IPS DF 4.7 (cell line): ENCODE measurements around the gene GAS7.
A peak's percentile ranks its signal among the peaks of the same experiment; 100 is the strongest.

Experiments
- DNase-seq: peaks from one replicate; pipeline ENCODE4 v3.0.0-alpha.2; 2013; ENCODE audit warnings: low spot score; ENCODE audit errors: extremely low read depth

The GAS7 gene

DNA sequence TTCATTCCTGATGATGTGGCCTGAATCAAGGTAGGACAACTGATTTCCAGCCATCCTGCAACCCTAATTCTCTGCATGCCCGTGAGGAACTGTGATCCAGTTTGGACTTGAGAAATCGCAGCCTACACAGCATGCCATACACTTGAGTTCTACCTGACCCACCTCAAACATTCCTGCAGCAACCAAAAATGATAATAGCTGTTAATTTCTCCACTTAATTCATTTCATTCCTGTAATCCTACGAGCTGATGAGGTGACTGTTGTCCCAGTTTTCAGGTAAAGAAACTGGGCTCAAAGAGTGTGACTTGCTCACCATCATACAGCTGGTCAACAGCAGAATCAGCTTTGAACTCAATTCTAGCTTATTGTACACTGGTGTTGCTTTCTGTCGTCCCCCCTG is 2.2 kb upstream of the GAS7 start:
- DNase-seq, result no peak

GRCh38 chr17:10200016-10200415 is 1.6 kb upstream of the GAS7 start:
- no peak for DNase-seq

DNA sequence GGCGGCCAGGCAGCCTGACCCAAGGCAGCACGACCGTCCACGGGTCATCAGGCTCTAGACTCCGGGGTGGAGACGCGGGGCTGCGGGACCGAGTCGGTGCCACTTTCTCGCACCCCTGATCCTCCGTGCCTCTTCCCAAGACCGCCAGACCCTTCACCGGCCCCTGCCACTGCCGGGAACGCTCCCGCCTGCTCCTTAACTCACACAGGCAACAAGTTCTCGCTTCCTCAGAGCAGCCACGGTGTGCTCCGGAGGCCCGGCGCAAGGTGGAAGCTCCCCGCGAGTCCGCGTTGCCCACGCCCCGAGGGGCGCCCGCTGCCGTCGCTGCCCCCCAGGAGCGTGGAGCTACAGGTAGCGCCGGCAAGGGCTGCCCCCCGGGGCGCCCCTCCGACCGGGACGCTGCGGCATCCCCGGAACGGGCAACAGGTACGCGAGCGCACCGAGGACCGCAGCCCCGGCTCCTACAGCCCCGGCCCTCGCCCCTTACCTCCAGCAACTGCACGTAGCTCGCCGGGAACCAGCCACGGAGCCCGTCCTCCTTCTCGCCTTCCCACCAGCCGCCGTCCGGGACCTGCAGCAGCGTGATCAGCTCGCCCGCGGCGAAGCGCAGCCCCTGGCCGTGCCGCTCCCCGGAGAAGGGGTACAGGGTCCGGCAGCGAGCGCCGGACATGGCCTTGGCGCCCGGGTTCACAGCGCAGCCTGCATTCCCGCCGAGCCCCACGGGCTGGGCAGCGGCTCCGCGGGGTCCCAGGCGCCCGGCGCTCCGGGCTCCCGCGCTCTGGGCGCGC is 491 bp downstream of the GAS7 start:
- no peak for DNase-seq

DNA sequence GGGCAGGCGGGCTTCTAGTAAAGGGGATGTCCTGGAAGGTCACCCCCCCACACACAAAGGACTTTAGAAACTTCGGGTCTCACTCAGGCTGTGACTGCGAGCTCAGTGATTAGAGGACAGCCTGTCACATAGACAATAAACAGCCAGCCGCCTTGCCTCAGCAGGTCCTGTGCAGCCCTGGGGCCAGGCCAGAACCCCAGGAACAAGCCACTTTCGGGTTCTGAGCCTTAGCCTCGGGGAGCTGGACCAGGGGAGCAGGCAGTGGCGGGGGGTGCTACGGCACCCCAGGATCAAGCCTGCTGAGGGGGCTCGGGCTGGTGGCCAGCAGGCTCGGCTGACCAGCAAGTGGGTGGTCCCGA is 1.1 kb downstream of the GAS7 start:
- no peak for DNase-seq

- no peak for DNase-seq
Observed at GRCh38 chr17:10196941-10197340, 1.5 kb downstream of the GAS7 start.

DNA sequence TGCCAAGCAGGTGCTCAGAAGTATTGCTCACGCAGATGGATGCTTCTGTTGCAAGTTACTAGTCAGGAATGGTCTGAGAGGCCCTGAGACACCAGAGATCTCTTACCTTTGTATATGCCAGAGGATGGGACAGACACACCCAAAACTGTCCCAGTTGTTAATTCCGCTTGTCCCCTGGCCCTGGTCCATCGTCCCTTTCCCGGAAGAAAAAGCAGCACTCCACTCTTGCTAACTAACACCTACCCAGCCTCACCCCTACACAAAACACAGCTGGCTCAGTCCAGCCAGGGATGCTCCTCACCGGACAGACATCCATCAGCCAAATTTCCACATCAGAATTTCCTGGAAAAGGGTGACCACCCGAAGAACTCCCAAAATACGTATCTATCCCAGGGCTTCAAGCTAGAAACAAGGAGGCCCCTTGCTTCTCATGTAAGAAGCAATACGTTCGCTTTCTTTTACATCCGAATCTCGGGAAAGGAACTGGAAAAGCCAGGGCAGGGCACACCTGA is 2.0 kb downstream of the GAS7 start:
- no peak for DNase-seq

GRCh38 chr17:10195090-10195805 is 3.2 kb downstream of the GAS7 start:
- DNase-seq, result no peak

DNA sequence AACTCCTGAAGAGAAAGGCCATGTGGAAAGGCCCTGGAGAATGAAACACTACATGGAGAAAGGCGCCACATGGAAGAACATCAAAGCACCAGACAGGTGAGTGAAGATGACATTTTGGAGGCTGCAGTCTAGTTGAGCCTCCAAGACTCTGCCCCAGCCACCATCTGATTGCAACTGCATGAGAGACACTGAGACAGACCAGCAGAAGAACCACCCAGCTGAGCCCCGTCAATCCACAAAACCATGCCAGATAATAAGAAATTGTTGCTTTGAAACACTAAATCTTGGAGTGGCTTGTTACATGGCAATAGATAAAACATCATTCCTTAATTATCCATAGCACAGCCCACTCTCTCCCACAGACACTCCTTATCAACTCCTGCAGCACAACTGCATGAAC is 4.8 kb downstream of the GAS7 start:
- DNase-seq, result no peak

- no peak for DNase-seq
Observed at GRCh38 chr17:10192972-10193371, 5.4 kb downstream of the GAS7 start.

DNA sequence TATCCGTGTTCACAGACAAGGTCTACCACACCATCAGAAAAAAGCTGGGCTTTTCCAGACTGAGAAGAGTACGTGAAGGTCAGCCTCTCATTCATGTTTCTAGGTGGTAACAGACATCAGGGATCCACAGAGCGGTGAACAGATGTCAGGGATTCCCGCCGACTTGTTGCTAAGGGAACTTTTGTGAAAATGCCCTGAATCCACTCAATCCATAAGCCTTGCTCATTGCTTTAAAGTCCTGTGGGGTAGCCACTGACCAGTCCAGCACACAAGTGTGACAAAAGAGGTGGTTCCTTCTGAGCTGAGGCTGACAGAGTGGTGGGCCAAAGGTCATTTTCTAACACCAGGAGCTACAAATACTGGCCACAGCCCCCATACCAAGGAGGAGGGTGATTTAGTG is 5.9 kb downstream of the GAS7 start:
- DNase-seq, result no peak

GRCh38 chr17:10187456-10187855 is 10.9 kb downstream of the GAS7 start:
- no peak for DNase-seq

- no peak for DNase-seq
Observed at GRCh38 chr17:10186771-10187410, 11.5 kb downstream of the GAS7 start.

DNA sequence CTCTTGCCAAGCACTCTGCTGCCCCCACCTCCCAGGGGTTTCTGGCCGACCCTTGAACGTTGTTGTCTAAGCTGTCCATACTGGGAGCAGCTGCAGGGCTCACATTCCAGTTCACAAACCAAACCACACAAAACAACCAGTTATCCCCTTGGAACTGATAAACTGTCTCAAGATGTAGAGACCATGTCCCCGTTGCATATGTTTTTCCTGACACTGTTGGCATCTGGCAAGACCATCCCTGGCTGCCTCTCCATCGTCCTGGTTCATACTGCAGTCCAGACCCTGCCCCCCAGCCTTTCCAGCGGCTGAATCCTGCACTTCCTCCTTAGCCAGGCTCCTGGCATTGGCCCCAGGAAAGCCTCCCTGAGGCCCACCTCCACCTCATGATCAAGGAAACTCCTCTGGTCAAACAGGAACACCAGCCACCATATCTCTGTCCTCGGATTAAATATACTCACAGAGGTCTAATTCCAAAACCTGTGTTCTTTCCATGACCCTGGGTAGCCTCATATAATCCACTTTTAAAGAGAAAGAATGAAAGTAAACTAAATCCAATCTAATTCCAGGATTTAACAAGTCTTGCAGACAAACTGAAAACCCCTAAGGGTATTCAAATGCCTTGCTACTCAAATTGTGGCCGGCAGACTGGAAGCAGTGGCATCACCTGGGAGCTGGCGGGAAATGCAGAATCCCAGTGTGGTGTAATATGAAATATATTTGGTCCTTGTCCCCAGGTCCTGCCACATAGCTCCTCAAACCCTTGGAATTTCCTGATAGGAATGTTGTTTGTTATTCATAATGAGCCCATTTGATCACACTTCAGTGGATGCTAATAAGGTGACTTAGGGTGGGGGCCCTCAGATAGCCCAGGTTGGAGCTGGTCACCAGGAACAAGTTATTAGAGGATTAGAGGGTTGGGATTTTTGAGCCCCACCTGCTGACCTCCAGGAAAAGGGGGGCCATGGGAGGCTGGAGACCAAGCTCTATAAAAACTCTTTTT is 14.2 kb downstream of the GAS7 start:
- no peak for DNase-seq

DNA sequence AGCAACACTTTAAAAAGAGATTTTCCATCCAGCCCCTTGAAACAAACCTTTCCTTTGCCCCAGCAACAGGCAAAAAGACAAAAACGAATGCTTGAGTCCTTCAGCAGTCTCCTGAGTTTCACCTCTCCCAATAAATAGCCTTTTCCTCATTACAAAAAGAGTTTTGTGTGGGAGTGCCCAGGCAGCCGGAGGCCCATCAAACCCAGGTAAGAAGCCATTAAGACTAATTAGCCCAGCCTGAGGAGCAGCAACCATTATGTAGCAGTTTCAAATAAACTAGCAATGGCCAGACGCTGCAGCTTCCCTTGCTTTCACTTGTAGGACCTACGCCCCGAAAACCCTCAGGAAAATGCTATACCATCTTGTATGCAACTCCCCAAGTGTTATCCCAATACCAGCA is 15.6 kb downstream of the GAS7 start:
- DNase-seq, result no peak

DNA sequence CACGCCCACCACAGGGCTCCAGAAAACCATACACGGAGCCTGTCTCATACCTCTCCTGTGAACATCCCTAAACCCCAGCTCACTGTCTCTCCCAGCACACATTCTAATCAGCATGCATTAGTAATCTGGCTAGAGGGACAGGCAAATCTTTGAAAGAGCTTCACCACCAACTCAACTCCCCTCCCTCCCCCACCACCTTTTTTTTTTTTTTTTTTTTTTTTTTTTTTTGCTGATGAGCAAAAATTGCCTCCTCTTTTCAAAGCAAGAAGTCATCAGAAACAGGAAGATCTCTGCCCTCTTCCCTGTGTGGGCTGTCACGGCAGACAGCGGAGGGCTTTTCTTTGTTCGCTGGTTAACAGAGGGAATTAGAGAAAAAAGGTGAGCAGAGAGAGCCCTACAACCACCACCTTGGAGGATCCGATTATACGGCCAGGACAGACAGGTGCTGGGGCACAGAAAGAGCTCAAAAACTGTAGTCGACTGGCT is 19.9 kb downstream of the GAS7 start:
- no peak for DNase-seq

DNA sequence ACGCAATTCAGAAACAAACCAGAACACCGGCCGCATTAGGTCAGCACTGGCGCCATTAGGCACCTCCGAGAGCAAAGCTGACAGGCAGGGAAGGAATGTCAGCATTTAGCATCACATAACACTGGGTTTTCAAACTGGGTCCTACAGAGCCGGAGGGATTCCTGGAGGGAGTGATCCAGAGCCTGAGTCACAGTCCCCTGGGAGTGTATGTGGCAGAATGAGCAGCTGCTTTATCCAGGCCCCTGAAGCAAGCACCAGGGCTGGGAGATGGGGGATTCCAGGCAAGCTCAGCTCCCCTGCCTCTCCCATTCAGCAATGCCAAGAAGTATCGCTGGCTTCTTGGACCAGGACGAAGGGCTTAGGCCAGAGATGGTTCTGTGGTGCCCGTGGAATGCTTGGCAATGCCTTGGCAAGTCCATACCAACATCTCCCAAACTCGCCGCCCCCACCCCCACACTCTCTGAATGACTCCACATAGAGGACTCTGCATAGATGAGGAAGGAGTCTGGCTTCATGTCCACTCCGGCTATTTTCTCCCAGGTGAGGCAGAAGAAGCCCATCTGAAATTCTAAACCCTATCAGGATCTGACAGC is 20.4 kb downstream of the GAS7 start:
- peak; percentile 41 for DNase-seq

DNA sequence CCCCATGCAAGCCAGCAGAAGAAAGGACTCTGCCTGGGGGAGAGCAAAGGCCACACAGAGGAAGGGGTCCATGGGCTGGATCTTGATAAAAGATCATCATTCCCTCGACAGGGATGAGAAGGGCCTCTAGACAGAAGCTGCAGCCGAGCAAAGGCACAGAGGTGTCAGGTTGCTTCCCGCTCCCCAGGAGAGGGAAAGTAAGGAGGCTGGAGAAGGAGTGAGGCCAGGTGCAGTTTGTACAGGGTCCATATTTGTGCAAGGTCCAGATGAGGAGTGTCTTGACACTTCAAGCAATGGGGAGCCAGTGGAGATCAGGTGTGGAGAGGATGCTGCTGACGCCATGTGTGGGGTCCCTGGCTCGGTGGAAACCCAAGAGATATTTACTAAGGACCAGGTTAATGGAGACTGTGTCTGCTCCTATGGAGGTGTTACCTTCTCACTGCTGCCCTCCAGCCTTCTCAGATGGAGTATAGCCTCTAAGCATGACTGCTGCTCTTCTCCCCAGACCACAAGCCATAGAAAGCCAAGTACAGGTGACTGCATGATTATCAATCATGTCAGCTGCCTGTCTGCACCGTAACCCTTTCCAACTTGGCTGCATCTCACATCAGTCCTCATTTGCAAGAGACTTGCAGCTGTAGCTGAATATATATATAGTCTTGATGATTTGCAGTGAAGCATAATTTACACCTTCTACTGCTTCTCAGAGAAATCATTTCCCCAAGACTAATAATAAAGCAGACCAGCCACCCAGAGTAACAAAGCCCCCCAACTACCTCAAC is 21.1 kb downstream of the GAS7 start:
- DNase-seq, result no peak

GRCh38 chr17:10173913-10174312 is 24.5 kb downstream of the GAS7 start:
- no peak for DNase-seq

DNA sequence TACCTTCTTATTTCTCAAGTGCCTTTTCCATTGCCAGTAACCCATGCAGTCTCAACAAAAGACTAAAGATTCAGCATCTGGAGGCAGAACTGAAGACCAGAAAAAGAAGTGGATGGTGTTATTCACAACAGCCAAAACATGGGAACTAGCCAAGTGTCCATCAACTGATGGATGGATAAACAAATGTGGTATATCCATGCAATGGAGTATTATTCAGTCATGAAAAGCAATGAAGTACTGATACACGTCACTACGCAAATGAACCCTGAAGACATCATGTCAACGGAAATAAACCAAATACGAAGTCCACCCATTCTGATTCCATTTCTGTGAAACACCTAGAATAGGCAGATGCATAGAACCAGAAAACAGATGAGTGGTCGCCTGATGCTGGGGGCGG is 25.6 kb downstream of the GAS7 start:
- no peak for DNase-seq

GRCh38 chr17:10172241-10172741 is 26.1 kb downstream of the GAS7 start:
- DNase-seq, result no peak
